HTERT RPE-1 (cell line): ENCODE data around the gene LDHAL6B.
"Not testable (repeated sequence)": the region's sequence is repeated elsewhere in the genome, so short reads cannot be mapped to it uniquely, and the experiment has no call there.

Experiments used
- in situ Hi-C: fragments of 300-500 bp; cut with MboI; formaldehyde crosslinking; loops from 4 replicates; pipeline ENCODE4 v1.14.3; 2020; ENCODE audit warnings: low sequenced_read_pairs

Gene LDHAL6B

GRCh38 chr15:59206623-59207183 lies at the start of gene LDHAL6B:
TSS of gene LDHAL6B (plus strand) at chr15:59206843. CDS start at chr15:59206941, 98 bp downstream.
- in situ Hi-C loops = no loop called here

GRCh38 chr15:59157396-59157795 lies 49.2 kb upstream of the LDHAL6B start:
- in situ Hi-C loops = no loop called here

GRCh38 chr15:59157840-59158700 lies 48.6 kb upstream of the LDHAL6B start:
- in situ Hi-C loops = no loop called here

- in situ Hi-C loops = no loop called here
Measured at GRCh38 chr15:59158701-59159034, 48.0 kb upstream of the LDHAL6B start.

- in situ Hi-C loops = no loop called here
Measured at GRCh38 chr15:59159210-59159609, 47.4 kb upstream of the LDHAL6B start.

- in situ Hi-C loops = no loop called here
Measured at GRCh38 chr15:59160880-59161593, 45.6 kb upstream of the LDHAL6B start.

- in situ Hi-C loops = not testable (repeated sequence)
Measured at GRCh38 chr15:59162080-59162479, 44.6 kb upstream of the LDHAL6B start.

- in situ Hi-C loops = no loop called here
Measured at GRCh38 chr15:59165726-59166125, 40.9 kb upstream of the LDHAL6B start.

GRCh38 chr15:59166166-59166565 lies 40.5 kb upstream of the LDHAL6B start:
- in situ Hi-C loops = no loop called here

- in situ Hi-C loops = no loop called here
Measured at GRCh38 chr15:59166601-59167265, 39.9 kb upstream of the LDHAL6B start.

GRCh38 chr15:59168536-59168935 lies 38.1 kb upstream of the LDHAL6B start:
- in situ Hi-C loops = no loop called here

GRCh38 chr15:59169251-59169708 lies 37.4 kb upstream of the LDHAL6B start:
- in situ Hi-C loops = no loop called here

GRCh38 chr15:59170295-59171066 lies 36.2 kb upstream of the LDHAL6B start:
- in situ Hi-C loops = no loop called here

- in situ Hi-C loops = no loop called here
Measured at GRCh38 chr15:59171067-59171397, 35.6 kb upstream of the LDHAL6B start.

GRCh38 chr15:59172289-59172901 lies 34.2 kb upstream of the LDHAL6B start:
- in situ Hi-C loops = no loop called here

- in situ Hi-C loops = no loop called here
Measured at GRCh38 chr15:59173194-59173593, 33.4 kb upstream of the LDHAL6B start.

- in situ Hi-C loops = no loop called here
Measured at GRCh38 chr15:59174151-59174834, 32.4 kb upstream of the LDHAL6B start.

GRCh38 chr15:59174835-59175831 lies 31.5 kb upstream of the LDHAL6B start:
- in situ Hi-C loops = no loop called here
